ENCODE data around the gene GPER1. TPM values are rescaled to one million over a fixed set of nuclear protein-coding genes. Genes with fewer than 3 reads are reported as not detected.

Gene GPER1
- total and polyA plus RNA-seq, 7 donors, result 3.5 to 15.8 (median 4.6) TPM

GRCh38 chr7:1083729-1084657 is 3.9 kb upstream of the GPER1 start:
- H3K27ac ChIP-seq, result no peak overlapping the region
- no peak overlapping the region for H3K4me3 ChIP-seq
- H3K9me3 ChIP-seq, result no peaks in the 10 kb centered on the region
- no peaks in the 10 kb centered on the region for H3K27me3 ChIP-seq
- no peak for DNase-seq
- H3K4me1 ChIP-seq, result peaks cover 0 to 42% (median 38%) of the 10 kb centered on the region in 4 donors
- WGBS, 2 donors, result 61 to 86% methylated on average over 45 of the region's 45 CpGs
- TF ChIP-seq CTCF (IDR thresholded peaks at IDR 0.05), result no peak
- TF ChIP-seq POLR2AphosphoS5 (IDR thresholded peaks at IDR 0.05), result no peak
- no peak for TF ChIP-seq EP300 (IDR thresholded peaks at IDR 0.05)
- TF ChIP-seq POLR2A (IDR thresholded peaks at IDR 0.05), result no peak
- intact Hi-C loops (cut with DNase I), result no loop called here
- no peaks in the 10 kb centered on the region for H3K36me3 ChIP-seq

GRCh38 chr7:1085266-1085665 is 2.6 kb upstream of the GPER1 start:
- TF ChIP-seq CTCF (IDR thresholded peaks at IDR 0.05) (no peak), POLR2AphosphoS5 (IDR thresholded peaks at IDR 0.05) (no peak), POLR2A (IDR thresholded peaks at IDR 0.05) (no peak), EP300 (IDR thresholded peaks at IDR 0.05) (no peak)
- no peaks in the 10 kb centered on the region for H3K9me3 ChIP-seq
- no peak overlapping the region for H3K27ac ChIP-seq
- 90 to 91% methylated on average over 10 of the region's 10 CpGs for WGBS, 2 donors
- no peaks in the 10 kb centered on the region for H3K27me3 ChIP-seq
- no peak for DNase-seq
- H3K36me3 ChIP-seq, result no peaks in the 10 kb centered on the region
- intact Hi-C loops (cut with DNase I), result loop anchor here (5.0 kb wide), 3 partner anchors 52 to 92 kb away; partner anchors contain the start of gene ZFAND2A
- no peak overlapping the region for H3K4me3 ChIP-seq
- peaks cover 0 to 46% (median 42%) of the 10 kb centered on the region in 4 donors for H3K4me1 ChIP-seq

- 92 to 96% methylated on average over 11 of the region's 11 CpGs for WGBS, 2 donors
- TF ChIP-seq CTCF (IDR thresholded peaks at IDR 0.05) (no peak), EP300 (IDR thresholded peaks at IDR 0.05) (no peak), POLR2A (IDR thresholded peaks at IDR 0.05) (no peak), POLR2AphosphoS5 (IDR thresholded peaks at IDR 0.05) (no peak)
- H3K27me3 ChIP-seq, result no peaks in the 10 kb centered on the region
- H3K4me3 ChIP-seq, result no peak overlapping the region
- H3K9me3 ChIP-seq, result no peaks in the 10 kb centered on the region
- H3K4me1 ChIP-seq, result peaks cover 0 to 48% (median 42%) of the 10 kb centered on the region in 4 donors
- no peak for DNase-seq
- no peak overlapping the region for H3K27ac ChIP-seq
- intact Hi-C loops (cut with DNase I), result loop anchor here (5.0 kb wide), 3 partner anchors 51 to 91 kb away; partner anchors contain the start of gene ZFAND2A
- no peaks in the 10 kb centered on the region for H3K36me3 ChIP-seq
Measured at GRCh38 chr7:1085910-1086421, 1.9 kb upstream of the GPER1 start.

DNA sequence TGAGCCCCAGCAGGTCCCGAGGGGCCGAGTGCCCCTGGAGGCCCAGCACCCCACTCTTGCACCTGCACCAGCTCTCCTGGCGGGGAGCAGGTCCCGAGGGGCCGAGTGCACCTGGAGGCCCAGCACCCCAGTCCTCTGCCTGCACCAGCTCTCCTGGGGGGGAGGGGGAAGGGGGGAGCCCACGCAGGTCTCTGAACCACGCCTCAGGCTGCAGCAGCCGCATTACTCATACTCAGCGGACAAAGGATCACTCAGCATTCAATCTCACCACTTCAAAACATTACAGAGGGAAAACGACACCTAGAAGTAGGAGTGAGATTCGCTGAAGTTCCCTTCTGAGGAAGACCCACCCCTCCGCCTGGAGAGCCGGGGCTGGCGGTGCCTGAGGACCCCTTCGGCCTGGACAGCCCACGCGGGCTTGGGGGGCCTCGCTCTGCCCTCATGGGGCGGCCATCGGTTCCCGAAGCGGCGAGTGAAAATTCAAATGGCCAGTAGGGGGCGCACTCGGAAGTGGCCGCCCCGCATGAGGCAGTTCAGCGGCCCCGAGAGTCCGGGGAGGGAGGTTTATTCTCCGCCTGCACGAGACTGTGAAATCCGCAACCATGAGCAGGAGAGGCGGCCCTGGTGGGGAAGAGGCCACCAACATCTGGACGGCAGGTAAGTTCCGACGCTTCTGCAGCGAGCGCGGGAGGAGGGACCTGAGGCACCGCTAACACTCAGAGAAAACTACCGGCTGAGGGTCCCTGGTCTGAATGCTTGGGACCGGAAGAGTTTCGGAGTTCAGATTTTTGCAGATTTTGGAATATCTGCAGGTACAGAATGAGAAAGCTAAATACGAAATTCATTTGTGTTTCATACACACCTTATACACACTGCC is 1.1 kb upstream of the GPER1 start:
- peak overlapping the region; percentile 24 to 52 (median 46) for H3K4me3 ChIP-seq
- WGBS, 2 donors, result 8 to 11% methylated on average over 45 of the region's 45 CpGs
- H3K4me1 ChIP-seq, result peaks cover 0 to 41% (median 35%) of the 10 kb centered on the region in 4 donors
- H3K27ac ChIP-seq, result peak overlapping the region; percentile 76 to 85 (median 80)
- no peaks in the 10 kb centered on the region for H3K9me3 ChIP-seq
- intact Hi-C loops (cut with DNase I), result loop anchor here (1.0 to 5.0 kb wide), 4 partner anchors 36 to 90 kb away; partner anchors contain the start of gene ZFAND2A
- H3K27me3 ChIP-seq, result no peaks in the 10 kb centered on the region
- no peak for TF ChIP-seq POLR2AphosphoS5 (IDR thresholded peaks at IDR 0.05)
- no peak for TF ChIP-seq POLR2A (IDR thresholded peaks at IDR 0.05)
- peak; percentile 79 to 94 (median 81) for TF ChIP-seq CTCF (IDR thresholded peaks at IDR 0.05)
- TF ChIP-seq EP300 (IDR thresholded peaks at IDR 0.05), result no peak
- H3K36me3 ChIP-seq, result peaks cover 0 to 7% (median 5%) of the 10 kb centered on the region in 4 donors
- peak; percentile 87 for DNase-seq

Measured in sigmoid colon (tissue), 7 donors.